HepG2 (cell line): ENCODE measurements around the gene NEGR1. TPM values are rescaled to one million over a fixed set of nuclear protein-coding genes. Genes with fewer than 3 reads are reported as not detected.

Source experiments
- ATAC-seq: fragments of 200-7000 bp; cut with Tn5 transposase; 3 replicates; pipeline ENCODE4 v1.9.1; 2020; ENCODE audit warnings: mild to moderate bottlenecking, moderate library complexity
- BruUV-seq: library from RNA; stranded (reverse); fragments of 400-500 nt; replicated peaks from 2 replicates; lab custom pipeline; 2021; lab: Mats Ljungman, UMichigan
- CTCF ChIA-PET: fragments of 300-600 bp; formaldehyde crosslinking; extraction: SDS; loops from one replicate; lab custom pipeline; 2021; ENCODE audit warnings: low total read pairs, inconsistent platforms, low intra/inter-chr PET ratio; lab: Yijun Ruan, JAX
- POLR2A ChIA-PET: fragments of 350-600 bp; sonication (Branson Sonifier 250); formaldehyde crosslinking; loops from one replicate; lab custom pipeline; 2020; ENCODE audit warnings: antibody characterized with exemption, inconsistent platforms; lab: Yijun Ruan, JAX
- DNase-seq: peaks from one replicate; pipeline ENCODE4 v3.0.0-alpha.2; 2015; ENCODE audit warnings: low spot score
- FAIRE-seq: peaks from 3 replicates; lab custom pipeline; 2011; peaks lifted over from hg19 to GRCh38; lab: Jason Lieb, UNC
- H2AFZ ChIP-seq: one replicate; pipeline ENCODE4 v1.6.1; 2011; ENCODE audit warnings: low read length, inconsistent platforms
- H3K27ac ChIP-seq: fragments of 300-600 bp; 3 replicates; pipeline ENCODE4 v1.8.0; 2011; ENCODE audit warnings: mixed run types, mild to moderate bottlenecking, mixed read lengths, low read length, inconsistent platforms; ENCODE audit not compliant: insufficient read depth; ENCODE audit errors: extremely low read length
- H3K27me3 ChIP-seq, 2 experiments: fragments of 200-600 bp in 1 of 2; 2 replicates in 1 of 2; 3 replicates in 1 of 2; pipeline versions ENCODE4 v1.6.0 to v1.8.0; 2011; ENCODE audit warnings: low read length in 2 of 2, mild to moderate bottlenecking in 2 of 2, moderate library complexity in 2 of 2, inconsistent platforms in 1 of 2; ENCODE audit not compliant: insufficient read depth in 2 of 2, control insufficient read depth in 1 of 2
- H3K36me3 ChIP-seq, 2 experiments: fragments of 200-600 bp in 1 of 2; replicated peaks in 1 of 2; 2 replicates in 1 of 2; 3 replicates in 1 of 2; pipeline versions ENCODE4 v1.5.1 to v1.8.0; 2011; ENCODE audit warnings: low read length in 2 of 2, inconsistent platforms in 1 of 2; ENCODE audit not compliant: insufficient read depth in 2 of 2, control insufficient read depth in 1 of 2
- H3K4me1 ChIP-seq: 2 replicates; pipeline ENCODE4 v1.5.1; 2012; ENCODE audit warnings: low read length, inconsistent platforms; ENCODE audit not compliant: insufficient read depth
- H3K4me2 ChIP-seq: 2 replicates; pipeline ENCODE4 v1.6.0; 2011; ENCODE audit warnings: low read depth, low read length, inconsistent platforms
- H3K4me3 ChIP-seq, 3 experiments: fragments of 200-600 bp in 1 of 3; sonication (generic), shearing (Covaris generic) in 1 of 3; replicated peaks in 1 of 3; 2 replicates each; pipeline ENCODE4 v1.5.1; 2011 to 2016; ENCODE audit warnings: low read length in 3 of 3, inconsistent platforms in 2 of 3, low read depth in 2 of 3, mild to moderate bottlenecking in 2 of 3, control low read depth in 1 of 3, mixed read lengths in 1 of 3; ENCODE audit not compliant: insufficient read depth in 1 of 3
- H3K79me2 ChIP-seq: one replicate; pipeline ENCODE4 v1.6.1; 2011; ENCODE audit warnings: low read length, inconsistent platforms; ENCODE audit not compliant: insufficient read depth
- H3K9ac ChIP-seq: 2 replicates; pipeline ENCODE4 v1.6.0; 2011; ENCODE audit warnings: mild to moderate bottlenecking, low read depth, low read length, inconsistent platforms; ENCODE audit not compliant: insufficient read depth
- H3K9me3 ChIP-seq: 2 replicates; pipeline ENCODE4 v1.5.1; 2012; ENCODE audit warnings: mild to moderate bottlenecking, low read length
- H4K20me1 ChIP-seq: 2 replicates; pipeline ENCODE4 v1.6.0; 2011; ENCODE audit warnings: inconsistent platforms, mild to moderate bottlenecking, low read length, moderate library complexity; ENCODE audit not compliant: insufficient read depth
- HNF4A ChIP-seq: sonication (generic); formaldehyde crosslinking; IDR thresholded peaks from 2 replicates; pipeline ENCODE4 v1.4.0; 2020; ENCODE audit warnings: missing genetic modification reagents
- IRX3 ChIP-seq: sonication (generic); formaldehyde crosslinking; IDR thresholded peaks from 2 replicates; pipeline ENCODE4 v1.8.1; 2023; ENCODE audit warnings: mild to moderate bottlenecking, low read depth, missing genetic modification reagents, borderline replicate concordance
- XRCC5 ChIP-seq: fragments of 200-400 bp; formaldehyde crosslinking; optimal IDR thresholded peaks from 2 replicates; pipeline ENCODE3; 2017; ENCODE audit warnings: mild to moderate bottlenecking, low read length
- ZNF644 ChIP-seq: IDR thresholded peaks from 2 replicates; pipeline ENCODE4 v1.6.1; 2016; ENCODE audit warnings: low read depth
- ZNF652 ChIP-seq: IDR thresholded peaks from 2 replicates; pipeline ENCODE4 v1.6.1; 2016; ENCODE audit warnings: low read depth, borderline replicate concordance
- in situ Hi-C: cut with HindIII; loops from 2 replicates; pipeline ENCODE4 v1.10.0; 2017; ENCODE audit warnings: low pct_unique_long_range_greater_than_20kb; ENCODE audit not compliant: extremely low pct_ligation_motif_present
- intact Hi-C: fragments of 100-400 bp; cut with micrococcal nuclease; formaldehyde crosslinking; loops from one replicate; pipeline ENCODE4 v1.10.0; 2022; ENCODE audit not compliant: unreplicated experiment
- polyA plus RNA-seq, 8 experiments: library from polyadenylated mRNA; depleted of rRNA in 3 of 8; stranded (reverse) in 7 of 8; unstranded in 1 of 8; fragments of >200 nt; fragmentation: Illumina TruSeq in 4 of 8; extraction: Trizol in 4 of 8; gene quantifications; 2 replicates each; pipeline versions ENCODE4 v1.2.1 to v1.2.3, GENCODE V29; 2011 to 2016; ENCODE audit warnings: low read depth in 4 of 8, missing spikeins in 1 of 8, mixed read lengths in 1 of 8; ENCODE audit not compliant: insufficient read depth in 1 of 8
- total RNA-seq, 5 experiments: library from RNA; depleted of rRNA; stranded (reverse); fragments of >200 nt; fragmentation: Illumina TruSeq; extraction: Trizol; gene quantifications; 2 replicates each; pipeline ENCODE4 v1.2.3, GENCODE V29; 2016; ENCODE audit warnings: low read depth in 1 of 5
- TF ChIP-seq, protein P1 (sequence below): sonication (generic); formaldehyde crosslinking; IDR thresholded peaks from 2 replicates; pipeline ENCODE4 v1.4.0; 2020; ENCODE audit warnings: missing genetic modification reagents, low read depth, mild to moderate bottlenecking, borderline replicate concordance
- TF ChIP-seq, protein P2 (sequence below): sonication (generic); formaldehyde crosslinking; IDR thresholded peaks from 2 replicates; pipeline ENCODE4 v1.8.0; 2022; ENCODE audit warnings: missing genetic modification reagents, mild to moderate bottlenecking, inconsistent platforms, borderline replicate concordance
- TF ChIP-seq, protein P3 (sequence below): sonication (generic); formaldehyde crosslinking; IDR thresholded peaks from 2 replicates; pipeline ENCODE4 v1.4.0; 2020; ENCODE audit warnings: mild to moderate bottlenecking, missing genetic modification reagents
- TF ChIP-seq, protein P4 (sequence below): sonication (generic); formaldehyde crosslinking; IDR thresholded peaks from 2 replicates; pipeline ENCODE4 v1.4.0; 2020; ENCODE audit warnings: mild to moderate bottlenecking, missing genetic modification reagents

Gene NEGR1
- total and polyA plus RNA-seq, 2 of the 13 experiments (the other 11 are each of a cell fraction or from before 2014, with no cell fraction given), result not detected

DNA sequence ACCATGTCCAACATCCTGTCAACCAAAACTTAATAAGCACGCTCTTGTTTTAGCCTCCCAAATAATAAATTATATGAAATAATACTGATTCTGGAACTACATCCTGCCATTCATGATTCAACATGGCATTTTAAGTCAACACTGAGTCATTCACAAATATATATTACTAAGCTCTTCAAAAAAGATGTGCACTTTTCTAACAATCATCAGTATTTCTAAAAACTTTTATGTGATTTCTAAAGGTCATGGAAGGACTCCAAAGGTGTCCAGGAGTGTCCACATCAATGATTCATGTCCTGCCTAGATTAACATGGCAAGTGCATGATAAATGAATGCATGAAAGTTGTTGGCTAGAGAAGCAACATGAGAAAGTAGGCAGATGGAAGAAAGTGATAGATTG, 51.6 kb downstream of the NEGR1 start (continued):
- no peak for TF ChIP-seq IRX3 (CRISPR knock-in tag)
- TF ChIP-seq, protein P1, sequence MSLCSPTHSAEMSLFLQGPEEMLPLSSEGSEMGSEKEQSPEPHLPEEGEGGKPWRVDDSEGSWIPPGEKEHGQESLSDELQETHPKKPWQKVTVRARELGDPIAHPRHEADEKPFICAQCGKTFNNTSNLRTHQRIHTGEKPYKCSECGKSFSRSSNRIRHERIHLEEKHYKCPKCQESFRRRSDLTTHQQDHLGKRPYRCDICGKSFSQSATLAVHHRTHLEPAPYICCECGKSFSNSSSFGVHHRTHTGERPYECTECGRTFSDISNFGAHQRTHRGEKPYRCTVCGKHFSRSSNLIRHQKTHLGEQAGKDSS (CRISPR knock-in tag), result no peak

DNA sequence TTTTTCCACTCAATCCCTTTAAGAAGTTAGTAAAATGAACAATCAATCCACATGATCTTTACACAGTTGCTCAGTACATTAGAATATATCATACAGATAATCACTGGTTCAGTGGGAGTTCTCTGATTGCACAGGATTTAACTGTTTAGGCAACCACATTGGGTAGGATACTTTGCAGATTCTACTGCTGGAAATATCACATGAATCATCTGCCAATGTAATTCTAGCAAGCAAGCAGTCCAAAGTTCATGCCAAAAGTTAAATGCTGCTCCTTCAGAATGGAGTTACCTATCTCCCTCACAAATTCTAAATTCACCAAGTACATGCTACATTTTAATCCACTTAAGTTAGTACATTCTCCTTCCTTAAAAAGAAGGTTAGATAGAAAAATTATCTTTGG, 52.4 kb downstream of the NEGR1 start:
- CTCF ChIA-PET, result no interaction called here
- Histone ChIP-seq H3K4me3 (no peak overlapping the region), H2AFZ (no peak overlapping the region), H4K20me1 (no peaks in the 10 kb centered on the region), H3K4me1 (peaks cover 33% of the 10 kb centered on the region), H3K9ac (no peak overlapping the region), H3K9me3 (no peaks in the 10 kb centered on the region; the same call in 1 of the 2 replicates), H3K79me2 (no peaks in the 10 kb centered on the region), H3K27ac (no peak overlapping the region), H3K4me2 (no peak overlapping the region), H3K36me3 (no peaks in the 10 kb centered on the region), H3K27me3 (no peaks in the 10 kb centered on the region)
- TF ChIP-seq ZNF652 (CRISPR knock-in tag) (peak; percentile 81), HNF4A (CRISPR knock-in tag) (peak; percentile 56), XRCC5 (no peak), ZNF644 (peak; percentile 22; the same call in 1 of the 2 replicates)
- TF ChIP-seq, protein P2, sequence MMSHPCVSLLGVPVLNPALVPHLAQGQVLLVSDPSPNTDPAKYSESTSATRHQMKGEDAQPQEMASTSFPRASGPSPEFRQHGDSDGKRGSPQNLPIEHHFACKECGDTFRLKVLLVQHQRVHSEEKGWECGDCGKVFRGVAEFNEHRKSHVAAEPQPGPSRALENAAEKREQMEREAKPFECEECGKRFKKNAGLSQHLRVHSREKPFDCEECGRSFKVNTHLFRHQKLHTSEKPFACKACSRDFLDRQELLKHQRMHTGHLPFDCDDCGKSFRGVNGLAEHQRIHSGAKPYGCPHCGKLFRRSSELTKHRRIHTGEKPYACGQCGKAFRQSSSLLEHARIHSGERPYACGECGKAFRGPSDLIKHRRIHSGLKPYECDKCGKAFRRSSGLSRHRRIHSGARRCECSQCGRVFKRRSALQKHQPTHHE, result no peak
- TF ChIP-seq, protein P3, sequence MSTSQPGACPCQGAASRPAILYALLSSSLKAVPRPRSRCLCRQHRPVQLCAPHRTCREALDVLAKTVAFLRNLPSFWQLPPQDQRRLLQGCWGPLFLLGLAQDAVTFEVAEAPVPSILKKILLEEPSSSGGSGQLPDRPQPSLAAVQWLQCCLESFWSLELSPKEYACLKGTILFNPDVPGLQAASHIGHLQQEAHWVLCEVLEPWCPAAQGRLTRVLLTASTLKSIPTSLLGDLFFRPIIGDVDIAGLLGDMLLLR (CRISPR knock-in tag), result no peak
- TF ChIP-seq, protein P4, sequence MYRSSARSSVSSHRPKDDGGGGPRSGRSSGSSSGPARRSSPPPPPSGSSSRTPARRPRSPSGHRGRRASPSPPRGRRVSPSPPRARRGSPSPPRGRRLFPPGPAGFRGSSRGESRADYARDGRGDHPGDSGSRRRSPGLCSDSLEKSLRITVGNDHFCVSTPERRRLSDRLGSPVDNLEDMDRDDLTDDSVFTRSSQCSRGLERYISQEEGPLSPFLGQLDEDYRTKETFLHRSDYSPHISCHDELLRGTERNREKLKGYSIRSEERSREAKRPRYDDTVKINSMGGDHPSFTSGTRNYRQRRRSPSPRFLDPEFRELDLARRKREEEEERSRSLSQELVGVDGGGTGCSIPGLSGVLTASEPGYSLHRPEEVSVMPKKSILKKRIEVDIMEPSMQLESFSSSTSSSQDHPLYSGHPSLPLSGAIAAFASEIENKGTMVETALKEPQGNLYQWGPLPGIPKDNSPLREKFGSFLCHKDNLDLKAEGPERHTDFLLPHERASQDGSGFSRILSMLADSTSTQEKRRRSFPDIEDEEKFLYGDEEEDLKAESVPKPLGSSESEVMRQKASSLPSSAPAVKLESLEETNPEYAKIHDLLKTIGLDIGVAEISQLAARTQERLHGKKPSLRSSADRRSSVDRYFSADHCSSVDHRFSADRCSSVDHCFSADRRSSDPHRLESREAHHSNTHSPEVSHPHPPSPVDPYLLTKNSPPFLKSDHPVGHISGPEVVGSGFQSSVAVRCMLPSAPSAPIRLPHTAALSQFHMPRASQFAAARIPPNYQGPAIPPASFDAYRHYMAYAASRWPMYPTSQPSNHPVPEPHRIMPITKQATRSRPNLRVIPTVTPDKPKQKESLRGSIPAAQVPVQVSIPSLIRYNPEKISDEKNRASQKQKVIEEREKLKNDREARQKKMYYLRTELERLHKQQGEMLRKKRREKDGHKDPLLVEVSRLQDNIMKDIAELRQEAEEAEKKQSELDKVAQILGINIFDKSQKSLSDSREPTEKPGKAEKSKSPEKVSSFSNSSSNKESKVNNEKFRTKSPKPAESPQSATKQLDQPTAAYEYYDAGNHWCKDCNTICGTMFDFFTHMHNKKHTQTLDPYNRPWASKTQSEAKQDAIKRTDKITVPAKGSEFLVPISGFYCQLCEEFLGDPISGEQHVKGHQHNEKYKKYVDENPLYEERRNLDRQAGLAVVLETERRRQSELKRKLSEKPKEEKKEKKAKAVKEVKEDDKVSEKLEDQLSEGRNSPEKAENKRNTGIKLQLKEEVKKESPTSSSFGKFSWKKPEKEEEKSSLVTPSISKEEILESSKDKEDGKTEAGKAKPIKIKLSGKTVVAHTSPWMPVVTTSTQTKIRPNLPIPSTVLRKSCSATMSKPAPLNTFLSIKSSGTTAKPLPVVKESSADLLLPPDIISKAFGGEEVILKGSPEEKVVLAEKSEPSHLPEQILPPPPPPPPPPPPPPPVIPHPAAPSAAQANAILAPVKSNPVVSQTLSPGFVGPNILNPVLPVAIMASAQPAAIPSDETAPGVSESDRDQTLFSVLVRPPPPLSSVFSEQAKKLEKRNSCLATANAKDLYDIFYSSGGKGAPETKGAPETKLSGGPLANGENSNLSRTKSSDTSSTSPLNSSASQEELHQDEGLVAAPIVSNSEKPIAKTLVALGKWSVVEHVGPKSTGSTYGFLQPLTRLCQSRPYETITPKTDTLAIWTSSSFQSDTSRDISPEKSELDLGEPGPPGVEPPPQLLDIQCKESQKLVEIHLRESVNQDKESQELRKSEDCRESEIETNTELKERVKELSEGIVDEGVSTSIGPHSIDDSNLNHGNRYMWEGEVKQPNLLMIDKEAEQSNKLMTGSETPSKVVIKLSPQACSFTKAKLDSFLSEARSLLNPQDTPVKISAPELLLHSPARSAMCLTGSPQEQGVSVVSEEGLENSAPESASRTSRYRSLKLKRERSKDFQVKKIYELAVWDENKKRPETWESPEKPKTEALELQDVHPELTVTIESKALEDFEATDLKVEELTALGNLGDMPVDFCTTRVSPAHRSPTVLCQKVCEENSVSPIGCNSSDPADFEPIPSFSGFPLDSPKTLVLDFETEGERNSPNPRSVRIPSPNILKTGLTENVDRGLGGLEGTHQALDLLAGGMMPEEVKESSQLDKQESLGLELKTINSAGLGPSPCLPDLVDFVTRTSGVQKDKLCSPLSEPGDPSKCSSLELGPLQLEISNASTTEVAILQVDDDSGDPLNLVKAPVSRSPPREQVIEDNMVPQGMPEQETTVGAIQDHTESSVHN (CRISPR knock-in tag), result no peak
- FAIRE-seq, result no peak
- peak; percentile 12 for DNase-seq
- POLR2A ChIA-PET, result no interaction called here
- ATAC-seq, result no peak
- in situ Hi-C loops (no loop called here), intact Hi-C loops (no loop called here)
- BruUV-seq, result no TSS peak
